Head of caudate nucleus (tissue), 42 donors: ENCODE data around the gene CDK4.

ENCODE experiments used
- DNase-seq, 42 donors: peaks; one replicate each; pipeline versions ENCODE4 v3.0.0 to v3.0.0-alpha.2; 2020 to 2021; ENCODE audit warnings: mixed read lengths in 7 of 42
- intact Hi-C: fragments of 100-400 bp; cut with DNase I; formaldehyde crosslinking; loops from one replicate; pipeline ENCODE4 v1.15.0; 2022

The CDK4 gene

GRCh38 chr12:57759360-57759980 is 7.4 kb upstream of the CDK4 start:
- intact Hi-C loops, result no loop called here
- DNase-seq, result peak in 17 of 42 donors; percentile 32 to 87 (median 57)

- intact Hi-C loops, result no loop called here
- no peak for DNase-seq
Observed at GRCh38 chr12:57758552-57759359, 6.6 kb upstream of the CDK4 start.

- intact Hi-C loops, result no loop called here
- no peak for DNase-seq
Observed at GRCh38 chr12:57757771-57758170, 5.7 kb upstream of the CDK4 start.

- intact Hi-C loops, result no loop called here
- DNase-seq, result peak in 5 of 42 donors; percentile 28 to 60 (median 50)
Observed at GRCh38 chr12:57756406-57757341, 4.6 kb upstream of the CDK4 start.

- peak in 15 of 42 donors; percentile 11 to 58 (median 38) for DNase-seq
- intact Hi-C loops, result no loop called here
Observed at GRCh38 chr12:57755454-57756372, 3.6 kb upstream of the CDK4 start.

GRCh38 chr12:57755194-57755453 is 3.0 kb upstream of the CDK4 start:
- no peak for DNase-seq
- intact Hi-C loops, result no loop called here

- intact Hi-C loops, result no loop called here
- DNase-seq, result peak; percentile 39 to 91 (median 75)
Observed at GRCh38 chr12:57754411-57755193, 2.5 kb upstream of the CDK4 start, which contains the start of gene MARCHF9. Gene MARCHF9 (plus strand): TSS chr12:57755103. CDS start chr12:57755529, 426 bp downstream.

- intact Hi-C loops, result no loop called here
- no peak for DNase-seq
Observed at GRCh38 chr12:57753756-57754337, 1.7 kb upstream of the CDK4 start.

- no peak for DNase-seq
- intact Hi-C loops, result no loop called here
Observed at GRCh38 chr12:57752668-57753000, 524 bp upstream of the CDK4 start.

- intact Hi-C loops, result no loop called here
Observed at GRCh38 chr12:57751432-57751787, 700 bp downstream of the CDK4 start.

GRCh38 chr12:57750561-57751431 is 1.3 kb downstream of the CDK4 start:
- DNase-seq, result no peak

More at GRCh38 chr12:57751432-57751787, 700 bp downstream of the CDK4 start:
- DNase-seq, result no peak

GRCh38 chr12:57749061-57749460 is 3.0 kb downstream of the CDK4 start:
- intact Hi-C loops, result loop anchor here (10.0 kb wide), 1 partner anchor 54 kb away; the partner anchor contains the start of gene OS9
- no peak for DNase-seq

More at GRCh38 chr12:57750561-57751431, 1.3 kb downstream of the CDK4 start:
- intact Hi-C loops, result no loop called here

GRCh38 chr12:57746025-57746424 is 6.1 kb downstream of the CDK4 start:
- no peak for DNase-seq
- intact Hi-C loops, result loop anchor here (10.0 kb wide), 1 partner anchor 51 kb away; the partner anchor contains the start of gene OS9

- intact Hi-C loops, result loop anchor here (10.0 kb wide), 1 partner anchor 51 kb away; the partner anchor contains the start of gene OS9
- no peak for DNase-seq
Observed at GRCh38 chr12:57745485-57745881, 6.6 kb downstream of the CDK4 start.

- DNase-seq, result peak; percentile 96 to 100 (median 98)
- intact Hi-C loops, result loop anchor here (10.0 kb wide), 1 partner anchor 50 kb away; the partner anchor contains the start of gene OS9
Observed at GRCh38 chr12:57744777-57745484, 7.2 kb downstream of the CDK4 start, which contains the start of gene TSPAN31. Gene TSPAN31 (plus strand): TSS chr12:57745039. CDS start chr12:57745155, 116 bp downstream.
